Left ventricle myocardium superior (tissue), 1 donor: ENCODE data around the gene C2orf81. TPM values are rescaled to one million over a fixed set of nuclear protein-coding genes. Genes with fewer than 3 reads are reported as not detected.
"Not testable (repeated sequence)": the region's sequence is repeated elsewhere in the genome, so short reads cannot be mapped to it uniquely, and the experiment has no call there.

Experiments
- ATAC-seq: fragments of 200-7000 bp; cut with Tn5 transposase; one replicate; pipeline ENCODE4 v1.9.1; 2020; ENCODE audit warnings: mild to moderate bottlenecking, moderate library complexity
- DNase-seq: peaks from one replicate; pipeline ENCODE4 v3.0.0-alpha.2; 2020
- intact Hi-C: fragments of 100-400 bp; cut with micrococcal nuclease; formaldehyde crosslinking; loops from one replicate; pipeline ENCODE4 v1.11.0; 2022
- total RNA-seq: library from RNA; stranded (reverse); fragmentation: NEBNext Ultra II Directional; extraction: Animal tissue kit (Norgen Biotek cat#: 25700); gene quantifications from one replicate; pipeline ENCODE4 v1.2.1, GENCODE V29; 2021
- donor health status: DM: no; HTN: yes; CAD: no; lungs with severe emphysema.

Gene C2orf81
- total RNA-seq, 1 donor from 2014 or later: 0.79 TPM

DNA sequence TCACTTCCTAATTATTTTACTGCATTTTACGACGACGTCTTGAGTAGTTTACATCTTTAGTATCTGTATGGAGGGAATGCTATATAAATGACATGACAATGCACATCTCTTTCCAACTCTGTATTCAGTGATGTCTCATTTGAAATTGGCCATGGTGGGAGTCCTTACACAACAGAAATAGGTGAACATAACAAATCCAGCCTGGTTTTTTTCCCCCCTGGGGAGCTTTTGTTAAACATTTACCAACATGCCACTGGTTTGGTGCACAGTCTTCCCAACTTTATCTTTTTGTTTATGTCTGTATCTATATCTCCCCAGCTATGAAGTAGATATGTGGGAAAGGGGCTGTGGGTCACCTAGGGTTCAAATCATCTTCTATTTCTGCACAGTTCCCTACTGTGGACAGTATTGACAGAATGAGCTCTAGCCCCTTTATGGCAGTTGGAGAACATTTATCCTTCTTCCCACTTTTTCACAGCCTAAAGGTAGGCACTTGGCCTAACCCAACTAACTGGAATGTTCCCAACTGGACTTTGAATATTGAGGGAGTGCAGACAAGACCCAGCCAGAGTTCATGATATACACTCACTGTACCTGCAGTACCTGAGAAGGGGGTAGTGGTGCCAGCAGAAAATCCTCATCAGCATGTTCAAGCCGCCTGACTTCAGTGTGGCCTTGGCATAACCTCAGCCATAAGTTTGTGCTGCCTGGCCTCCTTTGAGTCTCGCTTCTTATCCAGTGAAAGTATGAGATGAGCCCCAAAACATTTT, 26.0 kb upstream of the C2orf81 start:
- no peak for DNase-seq
- intact Hi-C loops: no loop called here

DNA sequence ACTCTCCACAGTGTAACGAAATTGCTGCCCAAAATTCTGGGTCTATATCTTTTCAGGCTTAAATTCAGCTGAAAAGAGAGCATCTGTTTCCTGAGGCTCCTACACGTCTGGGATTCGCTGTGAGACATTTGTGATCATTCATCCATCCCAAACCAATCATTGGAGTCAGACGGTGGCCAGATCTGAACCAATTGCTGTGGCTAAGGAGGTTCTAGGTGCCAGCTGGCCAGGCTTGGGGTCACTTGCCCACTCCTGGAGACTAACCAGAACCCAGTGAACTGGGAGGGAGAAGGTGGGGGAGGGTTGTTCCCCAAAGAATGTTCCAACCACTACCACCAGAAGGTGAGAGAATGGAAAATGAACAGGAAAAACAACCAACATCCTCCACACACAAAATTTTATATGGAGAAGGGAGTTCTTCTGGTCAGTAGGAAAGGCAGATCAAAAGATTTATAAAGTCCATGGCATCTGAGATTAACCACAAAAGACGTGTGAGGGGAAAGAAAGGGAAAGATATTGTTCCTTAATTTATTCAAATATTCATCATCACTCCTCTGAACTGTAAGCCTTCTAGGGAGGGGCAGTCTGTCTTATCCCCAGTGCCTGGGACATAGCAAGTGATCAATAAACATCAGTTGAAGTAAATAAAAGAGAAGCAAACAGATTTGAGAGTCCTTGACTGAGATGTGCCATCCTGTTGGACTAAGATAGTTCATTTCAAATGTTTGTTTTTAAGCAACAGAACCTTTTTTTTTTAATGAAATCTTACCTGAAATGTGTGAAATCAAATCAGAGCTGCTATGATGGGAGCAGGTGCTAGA, 23.3 kb upstream of the C2orf81 start:
- ATAC-seq (no peak), DNase-seq (no peak)
- intact Hi-C loops: no loop called here

More for the DNA sequence above, 26.0 kb upstream of the C2orf81 start:
- no peak for ATAC-seq

DNA sequence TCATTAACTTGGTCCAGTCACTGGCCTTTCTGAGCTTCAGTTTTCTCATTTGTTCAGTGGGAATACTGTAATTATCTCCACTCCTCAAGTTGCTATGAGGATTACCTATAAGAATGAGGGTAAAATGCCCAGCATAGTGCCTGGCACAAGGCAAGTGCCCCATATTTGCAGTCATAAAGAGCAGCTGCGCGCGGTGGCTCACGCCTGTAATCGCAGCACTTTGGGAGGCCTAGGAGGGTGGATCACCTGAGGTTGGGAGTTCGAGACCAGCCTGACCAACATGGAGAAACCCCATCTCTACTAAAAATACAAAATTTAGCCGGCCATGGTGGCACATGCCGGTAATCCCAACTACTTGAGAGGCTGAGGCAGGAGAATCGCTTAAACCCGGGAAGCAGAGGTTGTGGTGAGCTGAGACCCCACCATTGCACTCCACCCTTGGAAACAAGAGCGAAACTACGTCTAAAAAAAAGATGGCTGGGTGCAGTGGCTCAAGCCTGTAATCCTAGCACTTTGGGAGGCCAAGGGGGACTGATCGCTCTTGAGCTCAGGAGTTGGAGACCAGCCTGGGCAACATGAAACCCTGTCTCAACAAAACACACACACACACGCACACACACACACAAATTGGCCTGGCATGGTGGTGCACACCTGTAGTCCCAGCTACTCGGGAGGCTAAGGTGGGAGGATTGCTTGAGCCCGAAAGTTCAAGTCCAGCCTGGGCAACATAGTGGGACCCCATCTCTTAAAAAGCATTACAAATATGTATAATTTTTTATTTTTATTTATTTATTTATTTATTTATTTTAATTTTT, 21.3 kb upstream of the C2orf81 start:
- ATAC-seq, intact Hi-C loops, DNase-seq: not testable (repeated sequence)

DNA sequence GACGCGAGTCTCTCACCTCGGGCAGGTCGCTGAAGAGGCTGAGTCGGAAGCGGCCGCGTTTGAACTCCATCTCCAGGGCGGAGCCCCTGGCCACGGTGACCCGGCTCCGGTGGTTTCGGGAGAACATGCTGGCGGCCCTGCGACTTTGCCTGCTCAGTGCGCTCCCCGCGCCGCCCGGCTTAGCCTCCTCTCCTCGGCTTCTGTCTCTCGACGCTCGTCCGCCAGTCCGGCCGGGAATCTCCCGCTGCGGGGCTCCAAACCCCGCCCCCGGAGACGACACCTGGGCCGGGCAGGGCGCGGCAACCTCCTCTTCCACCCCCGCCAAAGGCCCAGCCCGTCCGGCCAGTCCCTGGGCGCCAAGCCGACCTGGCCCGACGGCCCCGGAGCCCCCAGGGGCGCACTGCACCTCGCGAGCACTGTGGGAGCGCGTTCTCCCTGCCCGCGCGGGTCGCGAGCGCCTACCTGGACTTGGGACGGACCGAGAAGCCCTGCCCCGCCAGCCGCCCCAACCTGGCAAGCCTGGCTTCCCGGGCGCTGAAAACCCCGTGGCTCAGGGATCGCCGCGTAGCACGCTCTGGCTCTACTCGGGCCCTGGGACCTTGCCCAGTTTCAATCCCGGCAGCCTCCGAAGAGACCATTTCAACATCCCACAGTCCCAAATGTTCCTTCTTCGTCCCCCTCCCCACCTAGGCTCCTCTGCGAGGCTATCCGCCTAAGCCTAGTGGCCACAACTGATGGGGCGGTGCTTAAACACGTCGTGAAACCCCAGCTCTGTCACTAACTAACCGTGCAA, 20.5 kb upstream of the C2orf81 start, which contains the start of gene RTKN:
Gene RTKN, minus strand, starts transcription at position 248 of the 793 bp plus-strand sequence. Its CDS starts 121 bp downstream, at position 127.
- ATAC-seq: peak; percentile 17
- intact Hi-C loops: no loop called here
- DNase-seq: peak; percentile 71

DNA sequence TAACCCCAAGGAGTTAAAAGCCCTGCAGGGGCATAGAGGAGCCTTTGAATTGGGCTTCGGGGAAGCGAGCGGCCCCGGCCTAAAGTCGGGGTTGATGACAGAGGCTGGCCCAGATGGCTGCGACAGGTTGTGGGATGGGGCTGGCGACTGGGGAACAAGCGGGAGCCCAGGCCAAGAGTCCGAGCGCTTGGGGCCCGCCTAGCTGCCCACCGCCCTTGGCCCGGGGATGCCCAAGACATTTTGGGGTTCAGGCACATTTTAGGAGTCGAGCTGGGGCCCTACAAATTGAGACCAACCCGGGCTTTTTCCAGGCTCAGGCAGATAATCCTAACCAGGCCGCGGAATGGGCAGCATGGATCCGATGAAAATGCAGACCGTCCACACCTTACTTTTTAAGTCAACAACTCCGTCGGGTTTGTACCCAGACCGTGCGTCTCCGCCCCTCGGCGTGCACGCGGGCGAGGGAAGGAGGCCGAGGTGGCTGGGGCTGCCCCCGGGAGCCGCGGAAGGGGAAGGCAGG, 19.8 kb upstream of the C2orf81 start:
- DNase-seq (no peak), ATAC-seq (peak; percentile 8)
- intact Hi-C loops: no loop called here

DNA sequence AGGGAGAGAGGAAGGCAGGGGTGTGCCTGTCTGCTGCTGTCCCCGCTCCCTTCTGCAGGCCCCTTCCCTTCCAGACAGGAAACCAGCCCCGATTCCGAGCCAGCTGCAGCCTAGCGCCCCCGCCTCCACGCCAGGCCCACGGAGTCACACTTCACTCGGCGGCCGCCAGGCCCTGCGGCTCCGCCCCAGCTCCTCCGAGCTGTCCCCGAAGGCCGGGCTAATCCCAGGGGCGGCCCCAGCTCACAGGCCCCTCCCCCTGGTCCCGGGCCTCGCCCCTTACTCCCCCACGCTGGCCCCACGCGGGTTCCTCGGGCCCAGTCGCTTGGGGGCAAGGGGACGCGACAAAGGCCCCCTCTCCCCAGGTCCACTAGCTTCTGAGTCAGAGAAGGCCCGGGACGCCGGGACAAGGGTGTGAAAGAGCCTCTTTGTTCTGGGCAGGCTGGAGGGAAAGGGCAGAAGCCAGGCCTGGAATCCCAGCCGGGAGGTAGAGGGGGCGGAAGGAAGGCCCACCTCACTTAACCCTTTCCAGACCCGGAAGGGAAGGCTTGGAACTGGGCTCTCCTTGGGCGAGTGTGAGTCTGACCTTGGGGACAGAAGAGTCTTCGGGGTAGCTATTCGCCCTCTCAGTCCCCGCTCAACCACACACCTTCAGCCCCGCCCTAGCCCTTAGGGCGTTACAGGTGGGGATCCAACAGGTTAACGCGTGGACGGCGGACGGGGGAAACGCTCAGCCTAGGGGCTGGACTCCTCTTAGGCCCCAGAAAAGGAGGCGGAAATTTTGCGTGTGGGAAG, 19.2 kb upstream of the C2orf81 start:
- peak; percentile 92 for ATAC-seq
- intact Hi-C loops: no loop called here
- peak; percentile 95 for DNase-seq

DNA sequence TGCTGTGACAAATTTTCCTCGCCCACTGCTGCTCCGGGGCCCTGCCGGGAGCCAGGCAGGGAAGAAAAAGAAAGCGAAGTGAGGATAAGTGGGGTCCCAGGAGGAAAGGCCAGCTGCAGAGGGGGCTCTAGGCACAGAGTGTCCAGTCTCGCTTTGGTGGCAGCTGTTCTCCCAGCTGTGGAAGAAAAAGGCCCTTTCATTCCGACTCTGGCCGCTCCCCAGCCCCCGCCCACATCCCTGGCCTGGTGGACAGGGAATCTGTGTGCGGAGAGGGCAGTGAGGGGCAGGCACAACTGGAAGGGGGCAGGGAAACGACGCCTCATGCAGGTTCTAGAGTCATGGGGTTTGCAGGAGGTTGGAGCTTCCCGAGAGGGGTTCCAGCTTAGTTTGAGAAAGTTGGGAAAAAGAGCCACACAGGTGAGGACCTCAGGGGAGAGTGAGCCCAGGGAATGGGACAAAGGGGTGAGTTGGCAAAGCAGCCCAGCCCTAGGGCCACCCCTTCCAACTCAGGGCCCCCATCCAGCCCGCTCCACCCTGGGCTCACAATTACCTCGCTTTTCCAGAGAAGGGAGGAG, 18.5 kb upstream of the C2orf81 start:
- intact Hi-C loops: no loop called here
- ATAC-seq (peak; percentile 66), DNase-seq (peak; percentile 90)

DNA sequence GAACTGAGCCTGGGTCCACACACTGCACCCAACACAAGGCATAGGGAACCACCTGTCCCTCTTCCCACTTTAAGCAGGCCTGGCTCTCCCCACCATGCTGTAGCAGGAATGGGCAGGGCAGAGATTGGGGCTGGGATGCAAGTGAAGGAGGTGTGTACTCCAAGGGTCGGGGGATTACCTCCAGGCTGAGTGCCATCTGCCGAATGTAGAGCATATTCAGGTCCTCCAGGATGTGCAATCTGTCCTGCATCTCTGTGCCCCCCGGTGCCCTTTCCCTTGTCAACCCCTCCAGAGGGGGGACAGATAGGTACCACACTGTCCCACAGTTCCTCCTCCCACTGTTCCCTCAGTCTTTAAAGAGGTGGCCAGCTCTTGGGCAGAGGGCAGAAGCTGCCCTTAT, 18.0 kb upstream of the C2orf81 start:
- intact Hi-C loops: no loop called here
- no peak for ATAC-seq
- DNase-seq: no peak

DNA sequence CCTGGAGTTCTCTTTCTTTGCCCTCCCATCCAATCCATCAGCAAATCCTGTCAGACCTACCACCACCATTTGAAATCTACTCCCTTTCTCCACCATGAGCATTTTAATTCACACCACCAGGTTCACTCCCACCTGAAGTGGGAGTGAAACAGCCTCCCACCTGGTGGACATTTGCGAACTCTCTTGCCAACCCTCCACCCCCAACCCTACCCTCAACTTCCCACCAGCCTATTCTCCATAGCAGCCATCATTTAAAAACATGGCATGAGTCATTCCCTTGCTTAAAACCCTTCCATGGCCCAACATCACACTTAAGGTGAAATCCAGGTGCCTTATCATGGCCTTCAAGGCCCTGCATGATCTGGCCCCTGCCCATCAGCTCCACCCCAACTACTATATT, 16.8 kb upstream of the C2orf81 start:
- ATAC-seq: no peak
- intact Hi-C loops: no loop called here
- no peak for DNase-seq

DNA sequence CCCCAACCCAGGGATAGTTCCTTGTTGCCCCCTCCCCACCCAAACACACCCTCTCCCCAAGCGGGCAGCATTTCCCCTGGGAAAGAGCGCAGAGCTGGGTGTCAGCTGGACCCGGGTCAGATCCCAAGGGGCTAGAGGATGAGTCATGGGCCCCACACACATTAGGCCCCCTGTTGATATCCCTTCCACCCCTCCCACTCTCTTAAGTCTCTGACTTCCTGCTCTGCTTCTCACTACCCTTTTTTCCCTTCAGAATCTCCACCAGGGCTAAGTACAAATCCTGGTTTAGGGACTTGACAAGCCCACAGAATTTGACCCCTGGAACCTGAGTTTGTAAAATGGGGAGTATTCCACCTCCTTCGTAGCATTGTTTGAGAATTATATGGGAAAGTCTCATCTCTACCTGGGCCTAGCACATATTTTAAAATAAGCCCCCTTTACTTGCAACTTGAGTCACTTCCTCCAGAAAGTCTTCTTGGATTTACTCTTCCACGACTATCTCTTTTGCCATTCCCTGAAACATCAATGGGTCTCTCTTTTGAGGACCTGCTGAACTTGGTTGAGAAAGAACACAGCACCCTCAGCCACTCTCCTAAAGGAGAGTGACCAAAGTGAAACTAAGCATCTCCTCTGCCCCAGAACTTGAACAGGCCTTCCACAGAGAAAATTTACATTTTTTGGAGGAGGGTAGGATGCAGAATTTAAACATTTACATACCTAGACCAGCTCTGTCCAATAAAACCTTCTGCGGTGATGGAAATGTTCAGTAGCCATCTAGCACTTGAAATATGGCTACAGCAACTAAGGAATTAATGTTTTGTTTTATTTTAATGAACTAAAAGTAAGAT, 15.7 kb upstream of the C2orf81 start:
- DNase-seq (no peak), ATAC-seq (no peak)
- intact Hi-C loops: no loop called here

DNA sequence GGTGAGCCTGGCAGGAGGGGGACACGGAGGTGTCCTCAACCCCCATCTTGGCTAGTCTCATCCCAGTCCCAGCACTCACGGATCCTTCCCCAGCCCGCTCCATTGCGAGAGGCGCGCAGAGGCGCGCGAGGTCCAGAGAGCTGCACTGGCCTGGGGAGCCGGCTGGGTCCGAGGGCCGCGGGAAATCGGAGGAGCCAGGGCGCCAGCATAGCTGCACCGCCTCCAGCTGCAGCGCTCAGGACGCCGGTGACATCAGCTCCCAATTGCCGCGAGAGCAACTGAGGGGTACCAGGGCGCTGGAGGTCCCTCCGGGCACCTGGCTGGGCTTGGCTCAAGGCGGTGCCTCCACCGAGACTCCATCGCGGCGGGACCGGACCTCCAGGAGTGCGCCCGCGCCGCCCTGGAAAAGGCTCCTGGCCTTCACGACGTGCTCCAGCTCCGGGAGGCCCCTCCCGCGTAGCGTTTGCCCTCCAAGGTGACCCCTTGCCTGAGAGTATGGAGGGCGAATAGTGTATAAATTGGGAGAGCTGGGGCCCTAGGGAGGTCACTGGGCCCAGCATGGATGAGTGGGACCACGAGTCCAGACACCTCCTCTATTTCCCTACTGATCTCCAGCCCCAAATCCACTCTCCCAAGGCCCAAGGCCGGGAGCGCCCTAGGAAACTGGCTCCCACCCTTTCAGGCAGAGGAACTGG, 14.8 kb upstream of the C2orf81 start:
- ATAC-seq: no peak
- DNase-seq: no peak
- intact Hi-C loops: no loop called here

DNA sequence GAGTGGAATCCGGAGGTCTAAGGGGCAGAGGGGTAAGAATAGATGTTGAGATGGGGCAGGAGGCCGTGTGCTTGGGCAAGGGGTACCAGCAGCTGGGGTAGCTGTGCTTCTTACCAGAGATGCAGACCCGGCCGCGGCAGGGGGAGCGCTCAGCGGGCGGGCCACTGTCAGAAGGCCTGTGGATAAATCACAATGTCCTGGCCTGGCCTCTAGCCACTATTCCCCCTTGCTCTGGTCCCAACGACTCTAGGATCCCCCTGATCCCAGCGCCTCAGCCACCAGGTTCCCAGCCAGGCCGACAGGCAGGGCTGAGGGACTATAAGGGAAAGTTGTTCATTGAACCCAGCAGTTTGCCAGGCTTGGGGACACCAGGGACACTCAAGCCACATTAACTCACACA, 9.1 kb upstream of the C2orf81 start:
- no peak for ATAC-seq
- DNase-seq: no peak
- intact Hi-C loops: no loop called here

DNA sequence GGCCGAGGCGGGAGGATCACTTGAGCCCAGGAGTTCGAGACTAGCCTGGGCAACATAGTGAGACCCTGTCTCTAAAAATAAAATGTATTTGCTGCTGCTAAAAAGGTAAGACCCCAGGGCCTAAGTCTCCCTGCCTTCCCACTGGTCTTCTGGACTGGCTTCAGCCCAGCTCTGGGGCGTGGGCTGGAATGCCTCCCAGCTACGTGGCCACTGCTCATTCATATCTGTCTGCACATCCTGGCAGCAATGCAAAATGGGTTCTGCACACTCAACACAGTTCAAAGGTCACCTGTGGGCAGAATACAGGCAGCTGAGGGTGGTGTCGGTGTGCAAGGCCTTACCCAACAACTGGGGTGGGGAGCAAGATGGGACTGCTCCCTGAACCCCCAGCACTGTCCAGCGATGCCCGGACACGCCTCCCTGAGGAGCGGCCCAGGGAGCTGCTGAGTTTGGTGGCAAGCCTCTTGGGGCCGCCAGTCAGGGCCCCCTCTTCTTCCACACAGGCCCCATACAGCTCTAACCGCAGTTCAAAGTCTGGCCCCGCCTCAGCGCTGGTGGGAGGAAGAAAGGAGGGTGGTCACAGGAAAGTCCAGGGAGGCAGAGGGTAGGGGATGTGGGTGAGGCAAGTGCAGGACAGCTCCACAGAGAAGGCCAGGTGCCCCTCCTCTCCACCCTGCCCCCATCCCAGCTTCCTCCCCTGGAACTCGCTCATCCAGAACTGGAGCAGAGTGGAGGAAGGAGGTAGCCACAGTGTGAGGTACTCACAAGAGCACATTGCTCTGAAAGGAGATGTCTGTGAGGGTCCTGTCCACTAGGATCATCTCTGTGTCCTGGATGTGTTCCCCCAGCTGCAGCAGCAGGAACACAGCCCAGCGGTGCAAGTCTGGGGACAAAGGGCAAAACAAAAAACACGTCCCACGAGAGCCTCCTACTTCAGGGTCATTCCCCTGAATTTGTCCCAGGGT, 8.3 kb upstream of the C2orf81 start:
- ATAC-seq (no peak), DNase-seq (no peak)
- intact Hi-C loops: no loop called here

DNA sequence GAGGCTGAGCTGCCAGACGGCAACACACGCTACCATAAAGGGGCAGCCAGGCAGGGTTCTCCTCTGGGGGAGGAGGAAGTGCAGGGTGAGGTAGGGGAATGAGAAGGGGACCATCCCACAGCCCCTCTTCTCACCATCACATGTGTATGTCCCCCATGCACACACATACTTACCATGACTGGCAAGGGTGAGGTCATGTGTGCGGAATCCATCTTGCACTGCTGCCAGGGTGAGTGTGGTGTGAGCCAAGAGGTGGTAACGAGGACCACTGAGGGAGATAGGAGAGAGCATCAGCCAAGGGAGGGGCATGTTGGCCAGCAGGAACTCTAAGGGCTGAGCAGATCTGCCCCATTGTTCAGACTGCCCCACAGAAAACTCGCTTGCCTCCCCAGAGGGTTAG, 7.3 kb upstream of the C2orf81 start:
- DNase-seq: no peak
- no peak for ATAC-seq
- intact Hi-C loops: no loop called here

DNA sequence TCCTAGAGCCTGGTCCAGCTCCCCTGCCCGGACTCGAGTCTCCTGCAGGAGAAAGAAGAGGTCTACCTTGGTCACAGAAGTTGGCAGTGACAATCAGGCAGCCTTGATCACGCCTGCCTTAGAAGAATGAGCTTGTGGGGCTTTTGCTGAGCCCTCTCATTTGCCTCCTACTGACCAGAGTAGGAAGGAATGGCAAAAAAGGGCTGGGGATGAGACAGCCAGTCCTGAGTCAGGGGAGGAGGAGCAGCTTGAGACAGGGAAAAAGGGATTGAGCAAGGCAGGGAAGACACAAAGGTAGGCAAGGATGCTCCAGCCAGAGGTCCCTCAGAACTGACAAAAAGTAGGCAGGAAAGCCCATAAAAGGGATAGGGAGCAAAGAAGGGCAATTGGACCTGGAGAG, 6.1 kb upstream of the C2orf81 start:
- intact Hi-C loops: no loop called here
- ATAC-seq: no peak
- DNase-seq: no peak
